ENCODE results near the gene XXYLT1.

XXYLT1 gene

GRCh38 chr3:195140816-195141793 lies 129.9 kb downstream of the XXYLT1 start:
- Histone ChIP-seq H3K9ac (no peak overlapping the region), H4K20me1 (peaks cover 0 to 5% (median 0%) of the 10 kb centered on the region in 11 experiments; a peak in 4 of 22 replicates), H3K4me1 (peaks cover 17 to 58% (median 47%) of the 10 kb centered on the region in 10 experiments)

GRCh38 chr3:195140410-195140809 lies 130.5 kb downstream of the XXYLT1 start:
- no peak overlapping the region for H3K4me3 ChIP-seq
- no peak for TF ChIP-seq Cebpa-rat (IDR thresholded peaks at IDR 0.05)
- H3K9me3 ChIP-seq (replicated peaks in 1 of 11): peaks cover 15 to 25% (median 20%) of the 10 kb centered on the region in 11 experiments
- peaks cover 0 to 10% (median 0%) of the 10 kb centered on the region in 11 experiments; a peak in 3 of 22 replicates for H4K20me1 ChIP-seq
- peaks cover 20 to 58% (median 48%) of the 10 kb centered on the region in 10 experiments for H3K4me1 ChIP-seq
- H3K27ac ChIP-seq: no peak overlapping the region
- no peak overlapping the region for H3K9ac ChIP-seq
- no peaks in the 10 kb centered on the region for H3K27me3 ChIP-seq
- no peak overlapping the region for H3K4me2 ChIP-seq
- H3K36me3 ChIP-seq: peaks cover 0 to 25% (median 18%) of the 10 kb centered on the region in 11 experiments; a peak in 14 of 22 replicates

More at GRCh38 chr3:195140816-195141793, 129.9 kb downstream of the XXYLT1 start:
- no peak overlapping the region for H3K4me3 ChIP-seq
- no peaks in the 10 kb centered on the region for H3K27me3 ChIP-seq
- H3K36me3 ChIP-seq: peaks cover 0 to 25% (median 18%) of the 10 kb centered on the region in 11 experiments; a peak in 14 of 22 replicates
- H3K27ac ChIP-seq: no peak overlapping the region
- peaks cover 15 to 25% (median 20%) of the 10 kb centered on the region in 11 experiments for H3K9me3 ChIP-seq (replicated peaks in 1 of 11)
- TF ChIP-seq Cebpa-rat (IDR thresholded peaks at IDR 0.05): no peak
- no peak overlapping the region for H3K4me2 ChIP-seq

- peak overlapping the region; percentile 65 to 85 (median 75); a peak in 19 of 22 replicates for H3K4me2 ChIP-seq
- no peak for TF ChIP-seq Cebpa-rat (IDR thresholded peaks at IDR 0.05)
- H3K36me3 ChIP-seq: peaks cover 0 to 25% (median 18%) of the 10 kb centered on the region in 11 experiments; a peak in 14 of 22 replicates
- H3K27ac ChIP-seq: peak overlapping the region in 1 of 11 experiments; percentile 48; a peak in 2 of 22 replicates
- no peaks in the 10 kb centered on the region for H3K27me3 ChIP-seq
- no peak overlapping the region for H3K9ac ChIP-seq
- H3K9me3 ChIP-seq (replicated peaks in 1 of 11): peaks cover 15 to 25% (median 20%) of the 10 kb centered on the region in 11 experiments
- no peak overlapping the region for H3K4me3 ChIP-seq
- peaks cover 20 to 56% (median 46%) of the 10 kb centered on the region in 10 experiments for H3K4me1 ChIP-seq
- peaks cover 0 to 10% (median 0%) of the 10 kb centered on the region in 11 experiments; a peak in 2 of 22 replicates for H4K20me1 ChIP-seq
Measured at GRCh38 chr3:195139876-195140240, 131.1 kb downstream of the XXYLT1 start.

- Histone ChIP-seq H3K27ac (peak overlapping the region in 7 of 11 experiments; percentile 34 to 51 (median 41); a peak in 9 of 22 replicates), H3K27me3 (no peaks in the 10 kb centered on the region), H3K9me3 (replicated peaks in 1 of 11) (peaks cover 15 to 25% (median 20%) of the 10 kb centered on the region in 11 experiments), H3K4me3 (peak overlapping the region in 1 of 10 experiments; percentile 33; a peak in 1 of 20 replicates), H4K20me1 (peaks cover 0 to 10% (median 0%) of the 10 kb centered on the region in 11 experiments; a peak in 2 of 22 replicates), H3K4me2 (peak overlapping the region; percentile 65 to 85 (median 75)), H3K4me1 (peaks cover 20 to 50% (median 41%) of the 10 kb centered on the region in 10 experiments), H3K36me3 (peaks cover 0 to 25% (median 18%) of the 10 kb centered on the region in 11 experiments; a peak in 14 of 22 replicates), H3K9ac (peak overlapping the region in 5 of 11 experiments; percentile 24 to 54 (median 53); a peak in 7 of 22 replicates)
- no peak for TF ChIP-seq Cebpa-rat (IDR thresholded peaks at IDR 0.05)
Measured at GRCh38 chr3:195139091-195139875, 131.7 kb downstream of the XXYLT1 start.

- Histone ChIP-seq H3K27me3 (no peaks in the 10 kb centered on the region), H3K4me1 (peaks cover 20 to 47% (median 38%) of the 10 kb centered on the region in 10 experiments), H3K4me3 (no peak overlapping the region), H3K9me3 (replicated peaks in 1 of 11) (peaks cover 15 to 25% (median 20%) of the 10 kb centered on the region in 11 experiments), H4K20me1 (peaks cover 0 to 10% (median 0%) of the 10 kb centered on the region in 11 experiments; a peak in 3 of 22 replicates), H3K9ac (no peak overlapping the region), H3K4me2 (peak overlapping the region in 5 of 11 experiments; percentile 9 to 82 (median 75); a peak in 4 of 22 replicates), H3K27ac (no peak overlapping the region), H3K36me3 (peaks cover 0 to 25% (median 18%) of the 10 kb centered on the region in 11 experiments; a peak in 13 of 22 replicates)
- TF ChIP-seq Cebpa-rat (IDR thresholded peaks at IDR 0.05): no peak
Measured at GRCh38 chr3:195137638-195138588, 133.0 kb downstream of the XXYLT1 start.

- no peak for TF ChIP-seq Cebpa-rat (IDR thresholded peaks at IDR 0.05)
- Histone ChIP-seq H3K36me3 (peaks cover 0 to 12% (median 8%) of the 10 kb centered on the region in 11 experiments; a peak in 13 of 22 replicates), H3K27ac (peak overlapping the region in 7 of 11 experiments; percentile 11 to 46 (median 16); a peak in 6 of 22 replicates), H3K9ac (peak overlapping the region in 5 of 11 experiments; percentile 2 to 37 (median 20); a peak in 6 of 22 replicates), H3K9me3 (replicated peaks in 1 of 11) (peaks cover 8 to 12% (median 9%) of the 10 kb centered on the region in 11 experiments), H3K4me1 (peaks cover 20 to 47% (median 38%) of the 10 kb centered on the region in 10 experiments), H3K4me3 (0 out of 20 replicates have a peak overlapping the region, but pooled peaks of 1 of the 10 experiments have one; percentile 39), H3K27me3 (no peaks in the 10 kb centered on the region), H4K20me1 (peaks cover 0 to 13% (median 0%) of the 10 kb centered on the region in 11 experiments; a peak in 4 of 22 replicates), H3K4me2 (peak overlapping the region in 10 of 11 experiments; percentile 25 to 80 (median 67); a peak in 20 of 22 replicates)
Measured at GRCh38 chr3:195135917-195136316, 135.0 kb downstream of the XXYLT1 start.

- no peak overlapping the region for H3K27ac ChIP-seq
- H3K27me3 ChIP-seq: no peaks in the 10 kb centered on the region
- H4K20me1 ChIP-seq: peaks cover 0 to 18% (median 0%) of the 10 kb centered on the region in 11 experiments; a peak in 4 of 22 replicates
- H3K4me2 ChIP-seq: no peak overlapping the region
- H3K9ac ChIP-seq: no peak overlapping the region
- no peak overlapping the region for H3K4me3 ChIP-seq
- H3K36me3 ChIP-seq: no peaks in the 10 kb centered on the region
- no peak for TF ChIP-seq Cebpa-rat (IDR thresholded peaks at IDR 0.05)
- H3K4me1 ChIP-seq: peaks cover 28 to 40% (median 33%) of the 10 kb centered on the region in 10 experiments
- no peaks in the 10 kb centered on the region; a peak in 1 of 22 replicates for H3K9me3 ChIP-seq (replicated peaks in 1 of 11)
Measured at GRCh38 chr3:195134431-195134830, 136.5 kb downstream of the XXYLT1 start.

Data from BLaER1 treated with 17β-estradiol and CSF1 and Interleukin-3, amounts not matched to agents 10 nM and 100 nM (cell line).